Fibroblast of lung (primary cell): Measurements from ENCODE around the gene ZNF624. TPM values are rescaled to one million over a fixed set of nuclear protein-coding genes. Genes with fewer than 3 reads are reported as not detected.
"Not testable (repeated sequence)": the region's sequence is repeated elsewhere in the genome, so short reads cannot be mapped to it uniquely, and the experiment has no call there.

Experiments used
- DNase-seq, 2 donors: peaks; one replicate each; pipeline versions ENCODE4 v3.0.0 to v3.0.0-alpha.2; 2010; ENCODE audit warnings: low read depth in 2 of 2
- H2AFZ ChIP-seq: 2 replicates; pipeline ENCODE4 v1.5.1; 2012; ENCODE audit warnings: low read length, control low read depth, inconsistent platforms
- H3K27ac ChIP-seq: 2 replicates; pipeline ENCODE4 v1.5.1; 2011; ENCODE audit warnings: low read length, control low read depth; ENCODE audit not compliant: insufficient read depth
- H3K27me3 ChIP-seq: 2 replicates; pipeline ENCODE4 v1.5.1; 2011; ENCODE audit warnings: mild to moderate bottlenecking, low read length; ENCODE audit not compliant: control insufficient read depth, insufficient read depth
- H3K36me3 ChIP-seq: 2 replicates; pipeline ENCODE4 v1.5.1; 2011; ENCODE audit warnings: low read length; ENCODE audit not compliant: control insufficient read depth, insufficient read depth
- H3K4me1 ChIP-seq: 2 replicates; pipeline ENCODE4 v1.5.1; 2011; ENCODE audit warnings: low read length; ENCODE audit not compliant: control insufficient read depth, insufficient read depth; ENCODE audit errors: extremely low read depth
- H3K4me2 ChIP-seq: 2 replicates; pipeline ENCODE4 v1.5.1; 2011; ENCODE audit warnings: low read length, control low read depth; ENCODE audit not compliant: insufficient read depth; ENCODE audit errors: extremely low read depth
- H3K4me3 ChIP-seq, 4 experiments: fragments of 200-600 bp in 1 of 4; sonication (generic) in 1 of 4; replicated peaks in 1 of 4; 2 replicates each; pipeline ENCODE4 v1.5.1; 2011 to 2016; ENCODE audit warnings: low read length in 4 of 4, low read depth in 3 of 4, mild to moderate bottlenecking in 3 of 4, control low read depth in 2 of 4, inconsistent platforms in 1 of 4, mixed read lengths in 1 of 4; ENCODE audit not compliant: insufficient read depth in 1 of 4; ENCODE audit errors: control extremely low read depth in 1 of 4
- H3K79me2 ChIP-seq: 2 replicates; pipeline ENCODE4 v1.5.1; 2012; ENCODE audit warnings: mild to moderate bottlenecking, low read length, inconsistent platforms; ENCODE audit not compliant: control insufficient read depth, insufficient read depth
- H3K9ac ChIP-seq: 2 replicates; pipeline ENCODE4 v1.5.1; 2011; ENCODE audit warnings: mild to moderate bottlenecking, low read length, control low read depth; ENCODE audit not compliant: insufficient read depth
- H3K9me3 ChIP-seq: 2 replicates; pipeline ENCODE4 v1.5.1; 2012; ENCODE audit warnings: low read depth, low read length; ENCODE audit not compliant: control insufficient read depth, insufficient read depth
- H4K20me1 ChIP-seq: 2 replicates; pipeline ENCODE4 v1.5.1; 2011; ENCODE audit warnings: low read length; ENCODE audit not compliant: control insufficient read depth, insufficient read depth; ENCODE audit errors: extremely low read depth
- EZH2 ChIP-seq: IDR thresholded peaks from 2 replicates; pipeline ENCODE4 v1.5.1; 2012; ENCODE audit warnings: low read length, control low read depth, mild to moderate bottlenecking; ENCODE audit errors: missing control alignments
- polyA minus RNA-seq: library from RNA; depleted of rRNA, polyadenylated mRNA; stranded (reverse); fragments of >200 nt; gene quantifications from 2 replicates; pipeline ENCODE4 v1.2.3, GENCODE V29; 2011; ENCODE audit warnings: low replicate concordance
- polyA plus RNA-seq, 2 donors: library from polyadenylated mRNA; depleted of rRNA in 1 of 2; stranded (reverse) in 1 of 2; unstranded in 1 of 2; fragments of >200 nt; gene quantifications; 2 replicates each; pipeline ENCODE4 v1.2.1, GENCODE V29; 2011 to 2012; ENCODE audit warnings: missing spikeins in 1 of 2
- total RNA-seq: library from RNA; depleted of rRNA; stranded (reverse); fragments of >200 nt; gene quantifications from 2 replicates; pipeline ENCODE4 v1.2.1, GENCODE V29; 2014
- TF ChIP-seq, protein P1 (sequence below), 2 donors: IDR thresholded peaks in 1 of 2; conservative IDR thresholded peaks in 1 of 2; 1 replicate in 1 of 2; 2 replicates in 1 of 2; pipeline ENCODE4 v1.5.1; 2011 to 2012; ENCODE audit warnings: low read length in 2 of 2, control low read depth in 1 of 2, inconsistent platforms in 1 of 2, low read depth in 1 of 2, mild to moderate bottlenecking in 1 of 2

The ZNF624 gene
- total RNA-seq, result 6.2 and 7.6 TPM in 2 replicates
- 1.5 and 3.0 TPM in 2 replicates for polyA plus RNA-seq
- 1.0 and 2.1 TPM in 2 replicates for polyA plus RNA-seq (2012)
- polyA minus RNA-seq, result 0.26 TPM in 1 of 2 replicates, not detected in the other

DNA sequence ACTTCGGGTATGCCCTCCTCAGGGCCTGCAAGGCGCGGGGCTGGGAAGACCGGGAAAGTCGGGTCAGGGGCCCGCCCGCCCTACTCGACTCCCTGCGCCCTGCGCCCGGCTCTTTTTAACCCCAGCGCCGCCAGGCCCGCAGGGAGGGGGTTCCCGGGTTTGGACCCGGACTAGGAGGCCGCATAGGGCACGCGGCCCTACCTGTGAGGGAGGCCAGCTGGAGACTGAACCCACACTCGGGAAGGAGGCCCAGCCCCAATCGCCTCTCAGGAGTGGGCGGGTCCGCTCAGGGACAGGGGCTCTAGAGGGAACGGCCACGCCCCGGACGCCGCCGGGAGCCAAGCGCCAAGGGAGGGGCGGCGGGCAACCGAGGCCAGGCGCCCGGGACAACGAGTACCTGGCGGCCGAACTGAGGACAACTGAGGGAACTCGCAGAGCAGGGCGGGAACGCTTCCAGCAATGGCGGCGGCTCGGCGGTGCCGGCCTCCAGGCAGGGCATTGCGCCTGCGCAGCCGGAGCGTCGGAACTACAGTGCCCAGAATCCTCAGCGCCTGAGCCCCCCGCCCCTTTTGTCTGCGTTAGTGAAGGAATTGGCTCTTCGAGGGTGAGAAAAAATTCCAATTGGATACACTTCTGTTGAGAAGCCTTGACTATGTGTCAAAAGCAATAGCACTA, at the start of gene ZNF624:
ZNF624 (minus strand) TSS at position 484 of the 675 bp plus-strand sequence.
- H3K4me2 ChIP-seq, result peak within 1 kb of the TSS; percentile 81
- H2AFZ ChIP-seq, result peak within 1 kb of the TSS; percentile 90
- H3K9ac ChIP-seq, result peak within 1 kb of the TSS; percentile 84
- no peaks in the 10 kb centered on the region for H4K20me1 ChIP-seq
- H3K4me1 ChIP-seq, result peaks cover 3% of the 10 kb centered on the region
- peak; percentile 86 to 88 for DNase-seq
- H3K27ac ChIP-seq, result peak within 1 kb of the TSS; percentile 77
- no peaks in the 10 kb centered on the region for H3K79me2 ChIP-seq
- TF ChIP-seq EZH2, result no peak
- TF ChIP-seq, protein P1, sequence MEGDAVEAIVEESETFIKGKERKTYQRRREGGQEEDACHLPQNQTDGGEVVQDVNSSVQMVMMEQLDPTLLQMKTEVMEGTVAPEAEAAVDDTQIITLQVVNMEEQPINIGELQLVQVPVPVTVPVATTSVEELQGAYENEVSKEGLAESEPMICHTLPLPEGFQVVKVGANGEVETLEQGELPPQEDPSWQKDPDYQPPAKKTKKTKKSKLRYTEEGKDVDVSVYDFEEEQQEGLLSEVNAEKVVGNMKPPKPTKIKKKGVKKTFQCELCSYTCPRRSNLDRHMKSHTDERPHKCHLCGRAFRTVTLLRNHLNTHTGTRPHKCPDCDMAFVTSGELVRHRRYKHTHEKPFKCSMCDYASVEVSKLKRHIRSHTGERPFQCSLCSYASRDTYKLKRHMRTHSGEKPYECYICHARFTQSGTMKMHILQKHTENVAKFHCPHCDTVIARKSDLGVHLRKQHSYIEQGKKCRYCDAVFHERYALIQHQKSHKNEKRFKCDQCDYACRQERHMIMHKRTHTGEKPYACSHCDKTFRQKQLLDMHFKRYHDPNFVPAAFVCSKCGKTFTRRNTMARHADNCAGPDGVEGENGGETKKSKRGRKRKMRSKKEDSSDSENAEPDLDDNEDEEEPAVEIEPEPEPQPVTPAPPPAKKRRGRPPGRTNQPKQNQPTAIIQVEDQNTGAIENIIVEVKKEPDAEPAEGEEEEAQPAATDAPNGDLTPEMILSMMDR (conservative IDR thresholded peaks at IDR 0.05 in 1 of 2, IDR thresholded peaks at IDR 0.05 in 1 of 2; ENCODE audit: low read depth in 1 of 2, low read length in 2 of 2), result no peak
- no peaks in the 10 kb centered on the region for H3K36me3 ChIP-seq
- peak within 1 kb of the TSS; percentile 85 to 93 (median 86) for H3K4me3 ChIP-seq
- no peaks in the 10 kb centered on the region for H3K27me3 ChIP-seq
- no peaks in the 10 kb centered on the region for H3K9me3 ChIP-seq

GRCh38 chr17:16697603-16698002, 44.0 kb upstream of the ZNF624 start:
- not testable (repeated sequence) for H3K4me1 ChIP-seq, H3K9ac ChIP-seq, H3K27me3 ChIP-seq, H4K20me1 ChIP-seq, H3K79me2 ChIP-seq, H3K4me2 ChIP-seq, H2AFZ ChIP-seq, H3K9me3 ChIP-seq, DNase-seq, H3K4me3 ChIP-seq, H3K27ac ChIP-seq, H3K36me3 ChIP-seq

DNA sequence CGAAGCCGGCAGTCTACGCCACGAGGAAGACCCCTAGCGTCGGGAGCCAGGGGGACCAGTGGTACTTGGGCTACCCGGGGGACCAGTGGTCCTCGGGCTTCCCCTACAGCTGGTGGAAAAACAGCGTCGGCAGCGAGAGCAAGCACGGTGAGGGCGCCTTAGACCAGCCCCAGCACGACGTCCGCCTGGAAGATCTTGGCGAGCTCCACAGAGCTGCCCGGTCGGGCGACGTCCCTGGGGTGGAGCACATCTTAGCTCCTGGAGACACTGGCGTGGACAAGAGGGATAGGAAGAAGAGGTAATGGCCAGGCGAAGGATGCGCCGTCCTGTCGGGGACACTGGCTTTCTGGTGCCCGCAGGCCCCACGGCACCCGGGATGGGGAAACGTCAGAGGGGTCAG, 36.8 kb upstream of the ZNF624 start:
- H3K4me2 ChIP-seq, H3K9me3 ChIP-seq, H2AFZ ChIP-seq, H3K9ac ChIP-seq, H3K27ac ChIP-seq, H3K4me1 ChIP-seq, H3K4me3 ChIP-seq, H4K20me1 ChIP-seq, H3K36me3 ChIP-seq, H3K79me2 ChIP-seq, H3K27me3 ChIP-seq, DNase-seq: not testable (repeated sequence)

DNA sequence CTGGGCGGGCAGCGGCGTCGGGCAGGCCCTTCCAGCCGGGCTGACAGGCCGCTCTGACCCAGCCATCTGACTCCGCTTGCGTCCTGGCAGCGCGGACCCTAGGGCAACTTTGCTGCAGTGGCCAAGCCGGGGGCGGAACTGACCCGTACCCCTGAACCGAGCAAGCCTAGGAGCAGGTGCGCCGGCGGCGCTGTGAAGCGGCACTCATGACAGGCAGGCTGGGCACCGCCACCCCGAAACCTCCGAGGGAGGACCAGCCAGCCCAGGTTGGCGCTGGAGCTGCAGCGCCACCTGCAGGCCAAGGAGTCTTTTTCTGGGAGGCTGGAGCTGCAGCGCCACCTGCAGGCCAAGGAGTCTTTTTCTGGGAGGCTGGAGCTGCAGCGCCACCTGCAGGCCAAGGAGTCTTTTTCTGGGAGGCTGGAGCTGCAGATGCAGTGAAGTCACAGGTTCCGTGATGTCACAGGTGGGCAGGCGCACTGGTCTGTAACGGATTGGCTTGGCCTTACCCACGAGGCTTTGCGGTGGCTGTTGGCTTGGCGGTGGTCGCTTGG, 36.2 kb upstream of the ZNF624 start, which contains the start of gene CCDC144A:
CCDC144A (plus strand) TSS at position 511 of the 551 bp plus-strand sequence. CDS start 160 bp downstream, outside the sequence.
- not testable (repeated sequence) for H3K4me3 ChIP-seq, H3K27me3 ChIP-seq, H3K9me3 ChIP-seq, H3K36me3 ChIP-seq, H3K9ac ChIP-seq, H3K4me1 ChIP-seq, H4K20me1 ChIP-seq, H3K27ac ChIP-seq, H3K4me2 ChIP-seq, H2AFZ ChIP-seq, H3K79me2 ChIP-seq
- peak in 1 of 2 donors; percentile 4 for DNase-seq

- H2AFZ ChIP-seq, H3K4me3 ChIP-seq, H3K4me1 ChIP-seq, H3K27ac ChIP-seq, H3K36me3 ChIP-seq, H3K27me3 ChIP-seq, H3K9ac ChIP-seq, H4K20me1 ChIP-seq, H3K9me3 ChIP-seq, DNase-seq, H3K79me2 ChIP-seq, H3K4me2 ChIP-seq: not testable (repeated sequence)
Observed at GRCh38 chr17:16687151-16687550, 33.5 kb upstream of the ZNF624 start.

- not testable (repeated sequence) for H3K79me2 ChIP-seq, H2AFZ ChIP-seq, H4K20me1 ChIP-seq, H3K4me3 ChIP-seq, H3K27me3 ChIP-seq, H3K9ac ChIP-seq, H3K9me3 ChIP-seq, H3K4me2 ChIP-seq, DNase-seq, H3K27ac ChIP-seq, H3K4me1 ChIP-seq, H3K36me3 ChIP-seq
Observed at GRCh38 chr17:16686019-16686418, 32.4 kb upstream of the ZNF624 start.
